ENCODE measurements around the gene SF3B3.
A peak's percentile ranks its signal among the peaks of the same experiment; 100 is the strongest.
"Not testable (repeated sequence)": the region's sequence is repeated elsewhere in the genome, so short reads cannot be mapped to it uniquely, and the experiment has no call there.

SF3B3 gene

DNA sequence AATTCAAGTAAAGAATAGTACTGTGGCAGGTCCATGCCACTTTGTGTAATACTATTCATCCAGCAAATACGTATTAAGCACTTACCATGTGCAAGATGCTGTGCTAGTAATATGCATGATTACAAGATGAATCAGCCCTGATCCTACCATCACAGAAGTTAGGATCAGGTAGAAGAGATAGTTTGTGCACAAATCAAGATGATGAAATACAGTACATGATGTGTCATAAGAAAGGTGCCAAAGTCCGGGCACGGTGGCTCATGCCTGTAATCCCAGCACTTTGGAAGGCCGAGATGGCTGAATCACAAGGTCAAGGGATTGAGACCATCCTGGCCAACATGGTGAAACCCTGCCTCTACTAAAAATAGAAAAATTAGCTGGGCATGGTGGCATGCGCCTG lies 11.2 kb upstream of the SF3B3 start:
- DNase-seq = no peak

DNA sequence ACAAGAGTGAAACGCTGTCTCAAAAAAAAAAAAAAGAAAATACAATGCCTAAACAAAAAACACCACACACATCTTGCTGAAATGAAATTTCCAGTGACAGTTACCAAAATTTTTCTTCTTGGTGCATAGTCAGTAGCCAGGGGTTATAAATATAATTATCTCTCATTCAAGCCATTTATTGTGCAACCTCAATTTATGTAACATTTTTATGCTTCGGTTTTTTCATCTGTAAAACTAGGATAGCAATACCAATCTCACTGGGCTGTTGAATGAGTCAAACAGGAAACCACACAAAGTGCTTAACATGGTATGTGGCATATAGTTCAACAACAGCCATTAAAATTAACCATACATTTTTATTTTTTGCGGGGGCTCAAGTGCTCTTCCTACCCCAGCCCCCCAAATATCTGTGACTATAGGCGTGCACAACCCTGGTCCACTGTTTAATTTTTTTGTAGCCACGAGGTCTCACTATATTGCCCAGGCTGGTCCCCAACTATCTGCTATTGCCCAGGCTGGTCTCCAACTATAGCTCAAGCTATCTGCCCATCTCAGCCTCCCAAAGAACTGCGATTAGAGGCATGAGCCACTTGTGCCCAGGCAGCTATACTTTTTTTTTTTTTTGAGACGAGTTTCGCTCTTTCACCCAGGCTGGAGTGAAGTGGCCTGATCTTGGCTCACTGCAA lies 2.9 kb upstream of the SF3B3 start:
- no peak for DNase-seq

DNA sequence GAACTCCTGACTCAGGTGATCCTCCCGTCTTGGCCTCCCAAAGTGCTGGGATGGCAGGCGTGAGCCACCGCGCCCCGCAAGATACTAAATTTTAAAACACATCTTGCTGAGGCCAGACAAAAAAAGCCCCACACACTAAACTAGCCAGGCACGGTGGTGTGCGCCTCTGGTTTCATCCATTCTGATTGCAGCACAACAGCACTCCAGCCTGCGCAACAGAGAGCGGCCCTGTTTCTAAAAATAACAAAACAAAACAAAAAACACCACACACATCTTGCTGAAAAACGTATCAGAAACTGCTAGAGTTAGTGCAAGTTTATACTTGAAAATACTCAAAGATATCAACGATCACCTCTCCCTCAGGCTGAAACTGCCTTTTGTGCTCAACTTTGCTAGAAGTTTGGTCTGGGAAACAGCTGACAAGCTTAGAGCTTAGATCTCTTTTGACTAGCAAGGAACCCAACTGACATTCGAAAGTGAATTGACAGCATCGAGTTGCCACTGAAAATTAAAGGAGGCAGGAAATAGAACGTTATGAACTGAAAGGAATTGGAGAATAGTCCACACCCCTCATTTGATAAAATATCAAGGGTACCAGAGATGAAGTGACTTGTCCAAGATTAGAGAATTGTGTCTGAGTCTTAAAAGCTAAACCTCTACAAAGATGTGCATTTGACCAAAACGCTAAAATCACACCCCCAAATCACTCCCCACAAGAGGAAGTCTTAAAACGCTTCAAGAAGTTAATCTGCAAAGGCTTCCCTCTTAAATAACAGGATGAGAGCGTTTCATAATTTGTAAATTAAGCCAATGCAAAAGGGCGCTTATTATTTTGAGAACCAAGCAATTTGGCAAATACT lies 1.2 kb upstream of the SF3B3 start:
- no peak for DNase-seq

DNA sequence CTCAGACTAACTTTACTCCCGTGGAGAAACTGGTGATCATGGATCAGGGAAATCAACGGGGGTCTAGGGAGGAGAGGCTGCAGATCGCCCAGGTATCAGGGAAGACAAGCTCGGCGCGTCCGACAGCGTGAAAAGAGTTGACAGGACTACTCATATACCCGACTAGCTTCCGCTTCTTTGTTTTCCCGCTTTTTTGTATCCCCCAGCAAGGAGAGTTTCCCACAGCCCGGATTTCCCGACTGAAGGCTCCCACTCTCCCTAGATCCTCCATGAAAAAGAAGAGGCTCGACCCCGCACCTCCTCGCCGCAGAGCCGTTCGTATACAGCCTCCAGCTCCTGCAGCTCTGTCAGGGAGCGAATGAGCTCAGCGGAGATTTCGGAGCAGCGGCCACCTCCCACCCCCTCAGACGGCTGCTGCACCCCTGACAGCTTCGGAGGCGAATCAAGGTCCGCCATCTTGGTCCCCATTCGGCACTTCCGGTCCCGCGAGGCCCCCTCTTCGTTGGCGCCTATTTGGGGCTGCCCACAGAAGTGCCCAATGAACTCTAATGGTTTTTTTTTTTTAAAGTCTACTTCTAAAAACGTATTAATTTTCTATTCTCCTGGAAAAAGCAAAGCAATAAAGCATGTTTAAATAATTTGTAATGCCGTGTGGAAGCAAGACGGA lies 407 bp upstream of the SF3B3 start, which contains the start of gene COG4:
Gene COG4 (minus strand): TSS at position 479 of the 667 bp plus-strand sequence. CDS start 11 bp downstream, at position 468.
- DNase-seq = peak; percentile 88

DNA sequence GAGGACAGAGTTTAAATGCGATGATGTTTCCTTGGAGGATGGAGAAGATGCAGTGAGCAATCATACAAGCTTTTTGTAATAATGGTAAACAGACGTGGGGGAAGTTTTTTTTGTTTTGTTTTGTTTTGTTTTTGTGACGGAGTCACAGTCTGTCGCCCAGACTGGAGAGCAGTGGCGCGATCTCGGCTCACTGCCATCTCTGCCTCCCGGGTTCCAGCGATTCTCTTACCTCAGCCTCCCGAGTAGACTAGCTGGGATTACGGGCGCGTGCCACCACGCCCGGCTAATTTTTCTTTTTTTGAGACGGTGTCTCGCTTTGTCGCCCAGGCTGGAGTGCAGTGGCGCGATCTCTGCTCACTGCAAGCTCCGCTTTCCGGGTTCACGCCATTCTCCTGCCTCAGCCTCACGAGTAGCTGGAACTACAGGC lies 796 bp downstream of the SF3B3 start:
- not testable (repeated sequence) for DNase-seq

DNA sequence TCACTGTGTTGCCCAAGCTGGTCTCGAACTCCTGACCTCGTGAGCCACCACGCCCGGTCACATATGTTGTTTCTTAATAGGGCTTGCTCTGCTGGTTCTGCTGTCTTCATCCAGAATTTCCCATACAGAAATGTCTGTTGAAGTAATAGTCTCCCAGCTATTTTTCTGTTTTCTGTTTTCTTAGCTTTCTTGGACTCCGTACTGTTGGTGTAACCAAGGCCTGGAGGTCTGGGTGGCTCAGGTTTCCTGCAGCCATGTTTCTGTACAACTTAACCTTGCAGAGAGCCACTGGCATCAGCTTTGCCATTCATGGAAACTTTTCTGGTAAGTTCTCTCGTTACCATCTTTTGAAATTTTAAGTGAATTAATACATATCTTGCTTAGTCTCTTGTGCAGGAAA lies 2.8 kb downstream of the SF3B3 start:
- no peak for DNase-seq

DNA sequence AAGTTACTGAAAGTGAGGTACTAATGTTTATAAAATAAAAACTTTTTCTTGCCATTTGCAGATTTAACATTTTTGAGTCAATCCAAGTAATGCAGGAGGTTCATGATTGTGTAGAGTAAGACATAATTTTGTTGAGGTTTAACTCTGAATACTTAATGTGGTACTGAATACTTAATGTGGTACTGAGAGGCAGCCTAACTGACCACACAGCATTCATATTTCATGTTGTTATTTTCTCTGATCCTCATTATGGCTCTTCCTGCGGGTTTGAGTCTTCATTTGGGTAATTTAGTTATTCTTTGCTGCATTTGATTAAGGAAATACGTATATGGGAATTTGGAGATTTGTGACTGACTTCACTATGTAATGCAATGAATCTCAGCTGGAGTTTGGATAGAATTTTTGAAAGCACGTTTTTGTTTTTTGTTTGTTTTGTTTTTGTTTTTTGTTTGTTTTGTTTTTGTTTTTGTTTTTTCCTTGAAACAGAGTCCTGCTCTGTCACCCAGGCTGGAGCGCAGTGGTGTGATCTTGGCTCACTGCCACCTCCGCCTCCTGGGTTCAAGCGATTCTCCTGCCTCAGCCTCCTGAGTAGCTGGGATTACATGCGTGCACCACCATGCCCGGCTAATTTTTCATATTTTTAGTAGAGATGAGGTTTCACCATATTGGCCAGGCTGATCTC lies 3.8 kb downstream of the SF3B3 start:
- DNase-seq = no peak

DNA sequence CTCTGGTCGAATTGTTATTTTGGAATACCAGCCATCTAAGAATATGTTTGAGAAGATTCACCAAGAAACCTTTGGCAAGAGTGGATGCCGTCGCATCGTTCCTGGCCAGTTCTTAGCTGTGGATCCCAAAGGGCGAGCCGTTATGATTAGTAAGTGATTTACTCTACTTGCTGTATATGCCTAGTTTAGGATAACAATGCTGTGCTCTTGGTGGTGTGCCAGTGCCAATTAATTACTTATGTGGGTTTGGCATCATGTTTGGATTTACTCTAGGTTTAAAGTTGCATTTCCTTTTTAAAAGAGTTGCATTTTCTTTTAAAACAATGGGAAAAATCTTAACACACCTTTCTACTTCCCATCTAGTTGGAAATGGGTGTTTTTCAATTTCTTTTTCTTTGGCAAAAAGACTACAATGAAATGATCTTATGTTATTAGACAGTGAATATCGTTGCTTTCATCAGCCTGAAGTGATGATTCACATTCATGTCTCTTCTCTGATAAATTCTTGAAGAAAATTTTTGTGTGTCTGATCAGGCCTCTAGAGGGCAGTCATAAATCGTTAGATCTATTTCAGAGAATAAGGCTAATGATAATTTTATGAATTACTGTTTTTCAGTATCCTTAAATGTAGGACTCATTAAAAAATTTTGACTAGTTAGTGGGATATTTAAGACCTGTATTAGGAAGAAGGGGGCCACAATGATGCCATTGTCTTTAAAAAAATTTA lies 5.6 kb downstream of the SF3B3 start:
- DNase-seq = no peak

DNA sequence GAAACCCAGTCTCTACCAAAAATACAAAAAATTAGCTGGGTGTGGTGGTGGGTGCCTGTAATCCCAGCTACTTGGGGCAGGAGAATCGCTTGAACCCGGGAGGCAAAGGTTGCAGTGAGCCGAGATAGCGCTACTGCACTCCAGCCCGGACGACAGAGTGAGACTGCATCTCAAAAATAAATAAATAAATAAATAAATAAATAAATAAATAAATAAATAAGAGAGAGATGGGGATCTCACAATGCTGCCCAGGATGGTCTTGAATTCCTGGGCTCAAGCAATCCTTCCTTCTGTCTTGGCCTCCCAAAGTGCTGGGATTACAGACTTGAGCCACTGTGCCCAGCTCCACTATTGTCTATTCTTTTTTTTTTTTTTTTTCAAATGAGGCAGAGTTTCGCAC lies 6.3 kb downstream of the SF3B3 start:
- DNase-seq = not testable (repeated sequence)

DNA sequence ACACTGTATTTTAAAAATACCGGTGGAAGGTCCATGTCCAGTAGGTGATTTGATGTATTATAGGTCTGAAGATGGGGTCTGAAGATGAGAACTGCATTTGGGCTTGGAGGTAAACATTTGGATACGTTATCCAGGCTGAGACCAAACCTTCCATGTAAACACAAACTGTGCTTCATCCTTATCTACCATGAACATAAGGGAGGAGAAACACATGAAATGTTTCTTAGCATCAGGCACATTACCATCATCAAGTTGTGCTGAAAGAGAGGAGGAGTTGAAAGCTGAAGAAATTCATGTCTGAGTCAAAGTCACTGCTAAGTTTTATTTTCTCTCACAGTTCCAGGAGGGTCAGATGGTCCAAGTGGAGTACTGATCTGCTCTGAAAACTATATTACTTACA lies 11.4 kb downstream of the SF3B3 start:
- DNase-seq = no peak

DNA sequence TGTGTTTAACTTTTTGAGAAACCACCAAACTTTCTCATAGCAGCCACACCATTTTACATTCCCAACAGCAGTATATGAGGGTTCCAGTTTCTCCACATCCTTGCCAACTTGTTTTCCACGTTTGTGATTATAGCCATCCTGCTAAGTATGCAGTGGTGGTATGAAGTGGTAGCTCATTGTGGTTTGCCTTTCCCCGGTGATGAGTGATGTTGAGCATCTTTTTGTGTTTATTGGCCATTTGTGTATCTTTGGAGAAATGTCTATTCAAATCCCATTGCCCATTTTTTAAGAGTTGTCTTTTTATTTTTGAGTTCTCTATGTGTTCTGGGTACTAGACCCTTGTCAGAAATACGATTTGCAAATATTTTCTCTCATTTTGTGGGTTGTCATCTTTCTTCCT lies 17.4 kb downstream of the SF3B3 start:
- DNase-seq = no peak

DNA sequence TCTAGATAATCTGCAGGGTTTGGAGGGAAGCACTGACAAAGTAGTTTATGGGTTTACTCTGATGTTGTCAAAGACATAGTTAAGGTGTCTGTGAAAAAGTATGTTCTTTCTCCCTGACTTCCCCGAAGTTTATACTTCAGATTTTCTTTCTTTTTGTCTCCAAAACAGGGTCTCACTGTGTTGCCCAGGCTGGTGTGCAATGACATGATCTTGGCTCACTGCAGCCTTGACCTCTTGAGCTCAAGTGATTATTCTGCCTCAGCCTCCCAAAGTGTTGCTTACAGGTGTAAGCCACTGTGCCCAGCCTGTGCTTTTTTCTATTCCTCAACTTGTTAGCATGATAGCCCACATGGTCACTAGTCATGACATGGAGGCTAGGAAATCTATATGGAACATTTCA lies 20.9 kb downstream of the SF3B3 start:
- DNase-seq = no peak

DNA sequence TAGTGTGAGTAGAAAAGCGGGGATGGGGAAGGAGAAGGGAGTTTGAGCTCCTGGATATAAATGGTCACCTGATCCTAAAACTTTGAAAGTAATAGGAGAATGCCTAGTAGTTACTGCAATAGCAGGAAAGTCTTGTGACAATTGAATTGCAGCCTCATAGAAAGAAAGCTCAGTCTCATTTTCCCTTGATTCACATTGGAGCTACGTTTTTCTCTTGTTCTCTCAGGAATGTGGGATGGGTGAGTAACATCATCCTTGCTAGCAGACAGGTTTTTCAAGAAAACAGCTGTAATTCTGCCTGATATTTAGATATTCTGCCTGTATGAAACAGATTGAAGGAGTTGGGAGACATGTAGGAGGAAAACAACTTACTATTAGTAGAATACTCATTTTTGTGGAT lies 25.3 kb downstream of the SF3B3 start:
- DNase-seq = no peak

DNA sequence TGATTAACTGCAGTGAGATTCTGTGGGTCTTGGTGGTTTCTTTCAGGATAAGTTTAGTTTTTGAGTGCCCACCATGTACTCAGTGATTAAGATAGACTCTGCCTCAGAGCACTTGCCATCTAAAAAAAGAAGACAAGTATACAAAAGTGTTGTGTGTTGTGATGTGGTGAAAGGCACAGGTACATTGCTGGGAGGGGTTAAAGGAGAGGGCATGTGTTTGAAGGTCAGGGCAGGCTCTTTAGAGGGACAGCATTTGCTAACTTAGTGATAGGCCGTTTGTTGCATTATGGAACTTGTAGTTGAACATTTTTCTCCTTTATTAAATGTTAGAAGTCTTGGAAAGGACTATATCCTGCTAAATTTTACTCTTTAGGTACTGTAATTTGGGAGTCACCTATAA lies 26.5 kb downstream of the SF3B3 start:
- no peak for DNase-seq

DNA sequence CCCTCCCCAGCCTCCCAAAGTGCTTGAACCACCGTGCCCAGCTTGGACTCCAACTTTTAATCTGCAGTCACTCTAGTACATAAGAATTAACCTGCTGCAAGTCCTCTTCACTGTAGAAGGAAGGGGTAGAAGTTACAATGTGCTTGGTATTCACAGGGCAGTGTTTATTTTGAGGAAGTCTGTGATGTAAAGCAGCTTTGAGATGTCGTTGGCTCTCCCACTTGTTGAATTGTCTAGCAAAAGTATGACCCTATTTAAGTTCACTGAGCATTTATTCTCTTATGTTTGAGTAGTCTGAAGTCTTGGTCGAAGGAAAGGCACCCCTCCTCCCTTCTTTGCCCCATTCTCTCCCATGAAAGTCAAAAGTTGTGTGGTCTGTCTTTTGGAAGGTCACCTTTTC lies 28.2 kb downstream of the SF3B3 start:
- DNase-seq = no peak

DNA sequence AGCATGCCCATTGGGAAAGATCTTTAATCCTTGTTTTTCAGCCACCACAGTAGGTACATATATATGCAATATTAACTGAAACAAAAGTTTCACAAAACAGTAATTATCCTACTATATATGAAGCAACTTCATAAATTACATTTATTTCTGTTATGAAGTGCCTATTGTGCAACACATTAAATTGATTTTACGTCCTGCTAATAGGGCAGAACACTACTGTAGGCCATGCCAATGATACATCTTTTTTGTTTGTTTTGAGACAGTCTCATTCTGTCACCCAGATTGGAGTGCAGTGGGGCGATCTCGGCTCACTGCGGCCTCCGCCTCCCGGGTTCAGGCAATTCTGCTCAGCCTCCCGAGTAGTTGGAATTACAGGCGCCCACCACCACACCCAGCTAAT lies 29.1 kb downstream of the SF3B3 start:
- no peak for DNase-seq

DNA sequence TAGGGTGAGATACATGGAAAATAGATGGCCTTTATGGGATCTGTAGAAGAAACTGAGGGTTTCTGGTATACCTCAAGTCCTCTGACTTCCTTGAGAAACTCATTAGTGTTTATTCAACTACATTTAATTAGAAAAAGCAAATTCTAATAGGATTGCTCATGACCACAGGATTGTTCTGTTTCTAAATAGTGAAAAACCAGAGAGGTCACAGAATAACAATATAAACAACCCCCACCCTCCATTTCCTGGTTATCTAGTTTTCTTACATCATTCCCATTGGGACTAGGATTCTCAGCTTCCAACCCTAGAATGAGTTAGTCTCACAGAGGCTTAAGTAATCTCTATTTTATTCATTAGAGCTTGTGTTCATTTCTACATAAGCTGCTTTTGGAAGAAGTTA lies 30.0 kb downstream of the SF3B3 start:
- no peak for DNase-seq

DNA sequence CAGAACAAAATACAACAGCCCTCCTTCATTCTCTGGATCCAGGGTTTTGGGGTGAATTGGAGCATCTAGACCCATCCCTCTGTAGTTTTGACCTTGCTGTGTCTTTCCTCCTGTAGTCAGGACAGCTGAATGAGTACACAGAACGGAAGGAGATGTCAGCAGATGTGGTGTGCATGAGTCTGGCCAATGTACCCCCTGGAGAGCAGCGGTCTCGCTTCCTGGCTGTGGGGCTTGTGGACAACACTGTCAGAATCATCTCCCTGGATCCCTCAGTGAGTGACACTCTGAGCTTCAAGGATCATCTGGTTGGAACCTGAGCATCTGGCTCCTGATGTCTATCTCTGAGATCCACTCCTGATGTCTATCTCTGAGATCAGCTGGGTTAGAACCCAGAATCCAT lies 32.4 kb downstream of the SF3B3 start:
- DNase-seq = no peak

DNA sequence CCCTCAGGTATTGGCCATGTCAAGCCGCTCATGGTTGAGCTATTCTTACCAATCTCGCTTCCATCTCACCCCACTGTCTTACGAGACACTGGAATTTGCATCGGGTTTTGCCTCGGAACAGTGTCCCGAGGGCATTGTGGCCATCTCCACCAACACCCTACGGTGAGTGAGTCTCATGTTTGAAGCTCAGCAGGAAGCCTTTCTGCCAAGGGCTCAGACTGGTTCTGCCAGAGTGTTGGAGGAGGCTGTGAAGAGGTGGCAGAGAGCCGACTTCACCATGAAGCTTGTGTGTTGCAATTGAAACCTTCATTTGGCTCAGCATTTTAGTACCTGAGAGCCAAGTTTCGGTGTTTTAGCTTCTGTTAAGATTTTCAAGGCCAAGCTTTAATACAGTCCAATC lies 38.0 kb downstream of the SF3B3 start:
- DNase-seq = no peak

DNA sequence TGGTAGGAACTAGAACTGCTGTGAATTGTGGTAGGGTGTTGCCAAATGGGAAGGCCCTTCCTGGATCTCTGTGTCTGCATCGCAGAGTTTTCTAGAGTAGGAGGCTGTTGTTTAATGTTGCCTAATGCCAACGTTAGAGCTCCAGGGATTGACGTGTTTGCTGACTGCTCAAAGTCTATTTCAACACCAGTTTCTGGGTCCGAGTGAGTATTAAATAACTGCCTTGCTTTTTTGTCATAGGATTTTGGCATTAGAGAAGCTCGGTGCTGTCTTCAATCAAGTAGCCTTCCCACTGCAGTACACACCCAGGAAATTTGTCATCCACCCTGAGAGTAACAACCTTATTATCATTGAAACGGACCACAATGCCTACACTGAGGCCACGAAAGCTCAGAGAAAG lies 40.0 kb downstream of the SF3B3 start:
- DNase-seq = no peak

DNA sequence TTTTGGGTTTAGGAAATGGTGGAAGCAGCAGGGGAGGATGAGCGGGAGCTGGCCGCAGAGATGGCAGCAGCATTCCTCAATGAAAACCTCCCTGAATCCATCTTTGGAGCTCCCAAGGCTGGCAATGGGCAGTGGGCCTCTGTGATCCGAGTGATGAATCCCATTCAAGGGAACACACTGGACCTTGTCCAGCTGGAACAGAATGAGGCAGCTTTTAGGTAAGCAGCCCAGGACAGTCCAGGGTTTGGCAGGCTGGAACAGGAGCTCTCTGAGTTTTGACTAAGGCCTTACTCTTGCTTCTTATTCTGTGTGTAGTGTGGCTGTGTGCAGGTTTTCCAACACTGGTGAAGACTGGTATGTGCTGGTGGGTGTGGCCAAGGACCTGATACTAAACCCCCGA lies 41.4 kb downstream of the SF3B3 start:
- no peak for DNase-seq

DNA sequence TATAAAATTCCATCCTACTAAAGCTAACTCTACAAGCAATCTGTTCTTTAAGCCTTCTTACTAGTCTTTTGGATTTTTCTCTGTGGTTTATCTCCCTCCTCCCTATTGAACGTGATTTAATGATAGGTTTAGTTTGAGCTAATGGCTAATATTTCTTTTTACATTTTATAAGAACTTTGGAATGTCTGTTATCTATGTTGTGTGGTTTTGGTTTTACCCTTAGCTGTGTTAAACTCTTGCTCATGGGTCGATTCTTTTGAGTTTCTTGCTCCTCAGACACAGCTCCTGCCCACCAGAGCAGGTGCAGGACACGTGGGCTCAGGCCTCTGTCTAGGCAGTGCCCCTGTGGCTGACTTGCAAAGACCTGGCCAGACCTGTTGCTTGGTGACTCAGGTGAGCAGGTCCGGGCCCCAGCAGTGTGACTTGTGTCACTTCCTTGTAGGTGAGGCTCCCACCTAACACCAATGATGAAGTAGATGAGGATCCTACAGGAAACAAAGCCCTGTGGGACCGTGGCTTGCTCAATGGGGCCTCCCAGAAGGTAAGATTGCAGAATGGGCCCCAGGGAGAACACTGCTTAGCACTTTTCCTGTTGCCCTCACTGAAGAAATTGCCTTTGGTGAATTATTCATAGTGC lies 45.1 kb downstream of the SF3B3 start:
- no peak for DNase-seq

Measured in NCI-H2171 (cell line).